ENCODE measurements around the gene ADAMTS7. TPM values are rescaled to one million over a fixed set of nuclear protein-coding genes. Genes with fewer than 3 reads are reported as not detected.
"Not testable (repeated sequence)": the region's sequence is repeated elsewhere in the genome, so short reads cannot be mapped to it uniquely, and the experiment has no call there.

The ADAMTS7 gene
- total RNA-seq, 1 donor from 2014 or later, result 0.39 TPM

GRCh38 chr15:78727561-78727960, 83.7 kb downstream of the ADAMTS7 start:
- intact Hi-C loops (cut with micrococcal nuclease), result no loop called here
- no peaks in the 10 kb centered on the region for H3K36me3 Mint-ChIP-seq (ENCODE audit: low read depth)
- H3K27me3 Mint-ChIP-seq (ENCODE audit: insufficient read depth), result no peaks in the 10 kb centered on the region
- no peaks in the 10 kb centered on the region for H3K4me1 Mint-ChIP-seq (ENCODE audit: low read depth)
- no peak for DNase-seq (ENCODE audit: low spot score)
- H3K27ac Mint-ChIP-seq, result no peak overlapping the region
- no peak overlapping the region for H3K4me3 Mint-ChIP-seq
- no peaks in the 10 kb centered on the region for H3K9me3 Mint-ChIP-seq

GRCh38 chr15:78726870-78727551, 84.3 kb downstream of the ADAMTS7 start:
- Mint-ChIP-seq H3K36me3 (ENCODE audit: low read depth) (no peaks in the 10 kb centered on the region), H3K27ac (no peak overlapping the region), H3K27me3 (ENCODE audit: insufficient read depth) (no peaks in the 10 kb centered on the region), H3K9me3 (no peaks in the 10 kb centered on the region), H3K4me1 (ENCODE audit: low read depth) (no peaks in the 10 kb centered on the region), H3K4me3 (no peak overlapping the region)
- intact Hi-C loops (cut with micrococcal nuclease), result no loop called here
- DNase-seq (ENCODE audit: low spot score), result no peak

- H3K4me1 Mint-ChIP-seq (ENCODE audit: low read depth); H3K9me3 Mint-ChIP-seq; H3K4me3 Mint-ChIP-seq; DNase-seq (ENCODE audit: low spot score); H3K27ac Mint-ChIP-seq; intact Hi-C loops (cut with micrococcal nuclease); H3K27me3 Mint-ChIP-seq (ENCODE audit: insufficient read depth); H3K36me3 Mint-ChIP-seq (ENCODE audit: low read depth): not testable (repeated sequence)
Observed at GRCh38 chr15:78719819-78720450, 91.3 kb downstream of the ADAMTS7 start.

GRCh38 chr15:78718837-78719236, 92.4 kb downstream of the ADAMTS7 start:
- Mint-ChIP-seq H3K4me1 (ENCODE audit: low read depth) (no peaks in the 10 kb centered on the region), H3K9me3 (no peaks in the 10 kb centered on the region), H3K27ac (no peak overlapping the region), H3K27me3 (ENCODE audit: insufficient read depth) (peaks cover 8% of the 10 kb centered on the region), H3K36me3 (ENCODE audit: low read depth) (no peaks in the 10 kb centered on the region), H3K4me3 (no peak overlapping the region)
- intact Hi-C loops (cut with micrococcal nuclease), result no loop called here
- no peak for DNase-seq (ENCODE audit: low spot score)

GRCh38 chr15:78717956-78718656, 93.2 kb downstream of the ADAMTS7 start:
- Mint-ChIP-seq H3K4me3 (no peak overlapping the region), H3K9me3 (no peaks in the 10 kb centered on the region), H3K36me3 (ENCODE audit: low read depth) (no peaks in the 10 kb centered on the region), H3K4me1 (ENCODE audit: low read depth) (no peaks in the 10 kb centered on the region), H3K27me3 (ENCODE audit: insufficient read depth) (peaks cover 8% of the 10 kb centered on the region), H3K27ac (no peak overlapping the region)
- intact Hi-C loops (cut with micrococcal nuclease), result no loop called here
- no peak for DNase-seq (ENCODE audit: low spot score)

GRCh38 chr15:78716651-78717050, 94.6 kb downstream of the ADAMTS7 start:
- H3K27ac Mint-ChIP-seq, result no peak overlapping the region
- H3K4me3 Mint-ChIP-seq, result no peak overlapping the region
- no peaks in the 10 kb centered on the region for H3K4me1 Mint-ChIP-seq (ENCODE audit: low read depth)
- H3K9me3 Mint-ChIP-seq, result no peaks in the 10 kb centered on the region
- no peak for DNase-seq (ENCODE audit: low spot score)
- no peaks in the 10 kb centered on the region for H3K36me3 Mint-ChIP-seq (ENCODE audit: low read depth)
- intact Hi-C loops (cut with micrococcal nuclease), result no loop called here
- peaks cover 8% of the 10 kb centered on the region for H3K27me3 Mint-ChIP-seq (ENCODE audit: insufficient read depth)

GRCh38 chr15:78715930-78716329, 95.3 kb downstream of the ADAMTS7 start:
- no peak for DNase-seq (ENCODE audit: low spot score)
- intact Hi-C loops (cut with micrococcal nuclease), result no loop called here
- Mint-ChIP-seq H3K9me3 (no peaks in the 10 kb centered on the region), H3K27me3 (ENCODE audit: insufficient read depth) (peaks cover 8% of the 10 kb centered on the region), H3K4me3 (no peak overlapping the region), H3K4me1 (ENCODE audit: low read depth) (no peaks in the 10 kb centered on the region), H3K36me3 (ENCODE audit: low read depth) (no peaks in the 10 kb centered on the region), H3K27ac (no peak overlapping the region)

- Mint-ChIP-seq H3K27me3 (ENCODE audit: insufficient read depth) (peaks cover 8% of the 10 kb centered on the region), H3K9me3 (no peaks in the 10 kb centered on the region), H3K4me3 (no peak overlapping the region), H3K4me1 (ENCODE audit: low read depth) (no peaks in the 10 kb centered on the region), H3K36me3 (ENCODE audit: low read depth) (no peaks in the 10 kb centered on the region), H3K27ac (no peak overlapping the region)
- intact Hi-C loops (cut with micrococcal nuclease), result no loop called here
- DNase-seq (ENCODE audit: low spot score), result no peak
Observed at GRCh38 chr15:78715434-78715833, 95.8 kb downstream of the ADAMTS7 start.

- no peak for DNase-seq (ENCODE audit: low spot score)
- intact Hi-C loops (cut with micrococcal nuclease), result no loop called here
- no peaks in the 10 kb centered on the region for H3K9me3 Mint-ChIP-seq
- no peaks in the 10 kb centered on the region for H3K4me1 Mint-ChIP-seq (ENCODE audit: low read depth)
- H3K27me3 Mint-ChIP-seq (ENCODE audit: insufficient read depth), result peaks cover 6% of the 10 kb centered on the region
- no peak overlapping the region for H3K4me3 Mint-ChIP-seq
- no peak overlapping the region for H3K27ac Mint-ChIP-seq
- H3K36me3 Mint-ChIP-seq (ENCODE audit: low read depth), result no peaks in the 10 kb centered on the region
Observed at GRCh38 chr15:78714890-78715289, 96.4 kb downstream of the ADAMTS7 start.

GRCh38 chr15:78712797-78713515, 98.3 kb downstream of the ADAMTS7 start:
- peaks cover 8% of the 10 kb centered on the region for H3K4me1 Mint-ChIP-seq (ENCODE audit: low read depth)
- no peak overlapping the region for H3K4me3 Mint-ChIP-seq
- intact Hi-C loops (cut with micrococcal nuclease), result no loop called here
- H3K9me3 Mint-ChIP-seq, result no peaks in the 10 kb centered on the region
- H3K27ac Mint-ChIP-seq, result no peak overlapping the region
- H3K36me3 Mint-ChIP-seq (ENCODE audit: low read depth), result no peaks in the 10 kb centered on the region
- no peak for DNase-seq (ENCODE audit: low spot score)
- H3K27me3 Mint-ChIP-seq (ENCODE audit: insufficient read depth), result peaks cover 17% of the 10 kb centered on the region

GRCh38 chr15:78711638-78712037, 99.6 kb downstream of the ADAMTS7 start:
- DNase-seq (ENCODE audit: low spot score), result no peak
- Mint-ChIP-seq H3K27me3 (ENCODE audit: insufficient read depth) (peaks cover 13% of the 10 kb centered on the region), H3K4me3 (no peak overlapping the region), H3K4me1 (ENCODE audit: low read depth) (peaks cover 8% of the 10 kb centered on the region), H3K27ac (no peak overlapping the region), H3K36me3 (ENCODE audit: low read depth) (no peaks in the 10 kb centered on the region), H3K9me3 (no peaks in the 10 kb centered on the region)
- intact Hi-C loops (cut with micrococcal nuclease), result loop anchor here (1.0 kb wide), 1 partner anchor 40 kb away; no protein-coding TSS in a partner anchor

- no peak overlapping the region for H3K4me3 Mint-ChIP-seq
- H3K27ac Mint-ChIP-seq, result no peak overlapping the region
- peaks cover 14% of the 10 kb centered on the region for H3K27me3 Mint-ChIP-seq (ENCODE audit: insufficient read depth)
- H3K4me1 Mint-ChIP-seq (ENCODE audit: low read depth), result peaks cover 8% of the 10 kb centered on the region
- DNase-seq (ENCODE audit: low spot score), result peak; percentile 48
- H3K9me3 Mint-ChIP-seq, result no peaks in the 10 kb centered on the region
- intact Hi-C loops (cut with micrococcal nuclease), result loop anchor here (1.0 kb wide), 3 partner anchors 71 to 596 kb away; no protein-coding TSS in a partner anchor
- H3K36me3 Mint-ChIP-seq (ENCODE audit: low read depth), result no peaks in the 10 kb centered on the region
Observed at GRCh38 chr15:78709263-78709882, 101.9 kb downstream of the ADAMTS7 start.

All from activated T-helper 1 cell treated with anti-CD3 and anti-CD28 coated beads, Interleukin-12 subunit alpha, Interleukin-12 subunit beta, Interleukin-2, Interleukin-4 antibody, amounts not matched to agents 30 ng/mL and 10 ng/mL and 1 ng/mL, durations not matched to agents 14 hours and 24 hours and 36 hours (primary cell).